GM23338 (cell line): ENCODE measurements around the gene MLLT3. TPM values are rescaled to one million over a fixed set of nuclear protein-coding genes. Genes with fewer than 3 reads are reported as not detected.

Experiments
- ATAC-seq: fragments of 200-7000 bp; cut with Tn5 transposase; 3 replicates; pipeline ENCODE4 v1.9.1; 2020
- DNase-seq: peaks from one replicate; pipeline ENCODE4 v3.0.0-alpha.2; 2015; ENCODE audit warnings: low spot score
- H2AFZ ChIP-seq: fragments of 200-600 bp; sonication (generic); 2 replicates; pipeline ENCODE4 v1.8.0; 2016; ENCODE audit warnings: antibody characterized with exemption, mild to moderate bottlenecking, moderate library complexity
- H3F3A ChIP-seq: fragments of 200-600 bp; sonication (generic); replicated peaks from 2 replicates; pipeline ENCODE4 v1.8.0; 2017; ENCODE audit warnings: antibody characterized with exemption, mixed run types, low read depth
- H3K27ac ChIP-seq: fragments of 200-600 bp; sonication (generic); 2 replicates; pipeline ENCODE4 v1.6.1; 2016; ENCODE audit warnings: low read depth
- H3K27me3 ChIP-seq: fragments of 200-600 bp; sonication (generic); 2 replicates; pipeline ENCODE4 v1.8.0; 2016; ENCODE audit warnings: mild to moderate bottlenecking, mixed run types, moderate library complexity; ENCODE audit not compliant: insufficient read depth
- H3K36me3 ChIP-seq: fragments of 200-600 bp; sonication (generic); 2 replicates; pipeline ENCODE4 v1.8.0; 2016; ENCODE audit warnings: mild to moderate bottlenecking; ENCODE audit not compliant: insufficient read depth
- H3K4me1 ChIP-seq: fragments of 200-600 bp; sonication (generic); 2 replicates; pipeline ENCODE4 v1.8.0; 2016; ENCODE audit warnings: mild to moderate bottlenecking, moderate library complexity; ENCODE audit not compliant: insufficient read depth
- H3K4me2 ChIP-seq: fragments of 200-600 bp; sonication (generic); 2 replicates; pipeline ENCODE4 v1.7.1; 2017; ENCODE audit warnings: mixed run types
- H3K4me3 ChIP-seq: fragments of 200-600 bp; sonication (generic); 2 replicates; pipeline ENCODE4 v1.6.1; 2016; ENCODE audit warnings: mixed run types
- H3K79me2 ChIP-seq: fragments of 200-600 bp; sonication (generic); replicated peaks from 2 replicates; pipeline ENCODE4 v1.8.0; 2017; ENCODE audit warnings: mild to moderate bottlenecking; ENCODE audit not compliant: insufficient read depth
- H3K9me2 ChIP-seq: fragments of 200-600 bp; sonication (generic); 2 replicates; pipeline ENCODE4 v1.8.0; 2017; ENCODE audit not compliant: insufficient read depth
- H4K20me1 ChIP-seq: fragments of 200-600 bp; sonication (generic); replicated peaks from 2 replicates; pipeline ENCODE4 v1.8.0; 2017; ENCODE audit warnings: mild to moderate bottlenecking; ENCODE audit not compliant: insufficient read depth
- H3K27ac Mint-ChIP-seq: 2 replicates; pipeline ENCODE4 v1.8.0; 2020; ENCODE audit warnings: inconsistent platforms, mild to moderate bottlenecking, moderate library complexity, mixed read lengths
- H3K27me3 Mint-ChIP-seq: 3 replicates; pipeline ENCODE4 v1.8.0; 2022; ENCODE audit warnings: low read depth, mild to moderate bottlenecking, moderate library complexity, mixed read lengths, inconsistent platforms; ENCODE audit not compliant: insufficient read depth, poor library complexity
- H3K36me3 Mint-ChIP-seq: 3 replicates; pipeline ENCODE4 v1.8.0; 2021; ENCODE audit warnings: low read depth, mild to moderate bottlenecking, inconsistent platforms, moderate library complexity, mixed read lengths
- H3K4me1 Mint-ChIP-seq: 3 replicates; pipeline ENCODE4 v1.8.0; 2020; ENCODE audit warnings: mild to moderate bottlenecking, inconsistent platforms, mixed read lengths
- H3K4me3 Mint-ChIP-seq: 3 replicates; pipeline ENCODE4 v1.8.0; 2021; ENCODE audit warnings: moderate library complexity, mild to moderate bottlenecking, inconsistent platforms, mixed read lengths
- H3K9me3 Mint-ChIP-seq: 3 replicates; pipeline ENCODE4 v1.8.0; 2020; ENCODE audit warnings: moderate library complexity, mild to moderate bottlenecking, inconsistent platforms, mixed read lengths
- CREB1 ChIP-seq: fragments of 250-450 bp; sonication (Bioruptor Pico); IDR thresholded peaks from 2 replicates; pipeline ENCODE4 v1.5.0; 2020; ENCODE audit warnings: low read depth, mild to moderate bottlenecking, moderate library complexity
- CTCF ChIP-seq, 2 experiments: fragments of 200-600 bp in 1 of 2; sonication (generic) in 1 of 2; conservative IDR thresholded peaks; 2 replicates each; pipeline versions ENCODE4 v1.5.1 to v1.6.1; 2016 to 2017; ENCODE audit warnings: antibody characterized with exemption in 2 of 2, low read depth in 2 of 2, mild to moderate bottlenecking in 2 of 2, moderate library complexity in 1 of 2
- EZH2 ChIP-seq: fragments of 200-600 bp; sonication (generic); IDR thresholded peaks from one replicate; pipeline ENCODE4 v1.8.0; 2017; ENCODE audit warnings: antibody characterized with exemption, mild to moderate bottlenecking, low read depth; ENCODE audit not compliant: unreplicated experiment
- EZH2phosphoT487 ChIP-seq: fragments of 200-600 bp; sonication (generic); IDR thresholded peaks from one replicate; pipeline ENCODE4 v1.8.1; 2018; ENCODE audit warnings: antibody characterized with exemption; ENCODE audit not compliant: unreplicated experiment
- JUNB ChIP-seq: IDR thresholded peaks from one replicate; pipeline ENCODE4 v1.6.1; 2016; ENCODE audit warnings: antibody characterized with exemption; ENCODE audit not compliant: unreplicated experiment
- POLR2AphosphoS5 ChIP-seq: IDR thresholded peaks from 2 replicates; pipeline ENCODE4 v1.6.1; 2016; ENCODE audit warnings: antibody characterized with exemption, low read depth
- STAT1 ChIP-seq: IDR thresholded peaks from one replicate; pipeline ENCODE4 v1.6.1; 2016; ENCODE audit warnings: antibody characterized with exemption; ENCODE audit not compliant: unreplicated experiment
- ZNF114 ChIP-seq: fragments of 250-450 bp; sonication (Bioruptor Pico); IDR thresholded peaks from 2 replicates; pipeline ENCODE4 v1.5.0; 2020; ENCODE audit warnings: mild to moderate bottlenecking, moderate library complexity
- ZNF331 ChIP-seq: fragments of 250-450 bp; sonication (Bioruptor Pico); IDR thresholded peaks from 2 replicates; pipeline ENCODE4 v1.5.0; 2020; ENCODE audit warnings: low read depth, mild to moderate bottlenecking, moderate library complexity
- polyA plus RNA-seq: library from polyadenylated mRNA; unstranded; fragments of >200 nt; fragmentation: Nextera tagmentation; extraction: Ambion mirVana; gene quantifications from 2 replicates; pipeline ENCODE4 v1.2.1, GENCODE V29; 2016
- total RNA-seq: library from RNA; depleted of rRNA; stranded (reverse); fragments of >200 nt; shearing (Covaris generic); gene quantifications from 2 replicates; pipeline ENCODE4 v1.2.3, GENCODE V29; 2014
- TF ChIP-seq, protein P1 (sequence below): IDR thresholded peaks from one replicate; pipeline ENCODE4 v1.6.1; 2018; ENCODE audit warnings: antibody characterized with exemption; ENCODE audit not compliant: unreplicated experiment
- TF ChIP-seq, protein P2 (sequence below): fragments of 250-450 bp; sonication (Bioruptor Pico); IDR thresholded peaks from 2 replicates; pipeline ENCODE4 v1.5.0; 2020; ENCODE audit warnings: mild to moderate bottlenecking, moderate library complexity

Gene MLLT3
- total and polyA plus RNA-seq, 2 experiments from 2014 or later = 7.5 to 9.5 TPM

GRCh38 chr9:20295555-20295954 is 326.7 kb downstream of the MLLT3 start:
- ATAC-seq = no peak

More at GRCh38 chr9:20295555-20295954, 326.7 kb downstream of the MLLT3 start:
- H3K36me3 Mint-ChIP-seq = peaks cover 20% of the 10 kb centered on the region
- Histone ChIP-seq H3K4me3 (no peak overlapping the region), H3F3A (no peaks in the 10 kb centered on the region), H3K27ac (no peak overlapping the region), H3K4me1 (peaks cover 2% of the 10 kb centered on the region; the same call in 1 of the 2 replicates), H3K36me3 (no peaks in the 10 kb centered on the region), H3K9me2 (peaks cover 14% of the 10 kb centered on the region; the same call in 1 of the 2 replicates), H3K27me3 (no peaks in the 10 kb centered on the region), H3K79me2 (no peaks in the 10 kb centered on the region), H4K20me1 (no peaks in the 10 kb centered on the region), H2AFZ (0 out of 2 replicates have a peak overlapping the region, but pooled peaks have one; percentile 60), H3K4me2 (no peak overlapping the region)
- H3K27me3 Mint-ChIP-seq = peaks cover 2% of the 10 kb centered on the region
- no peak overlapping the region for H3K4me3 Mint-ChIP-seq
- no peak overlapping the region for H3K27ac Mint-ChIP-seq
- H3K9me3 Mint-ChIP-seq = 0 out of 3 replicates have a peak, but pooled peaks cover 9% of the 10 kb centered on the region
- no peak for DNase-seq
- H3K4me1 Mint-ChIP-seq = 0 out of 3 replicates have a peak, but pooled peaks cover 2% of the 10 kb centered on the region
- TF ChIP-seq JUNB (no peak), CTCF (conservative IDR thresholded peaks at IDR 0.05; ENCODE audit: low read depth in 2 of 2) (no peak), ZNF114 (CRISPR knock-in tag) (no peak), EZH2 (no peak), ZNF331 (CRISPR knock-in tag) (no peak), POLR2AphosphoS5 (no peak), EZH2phosphoT487 (no peak), STAT1 (no peak), CREB1 (CRISPR knock-in tag) (no peak)
- TF ChIP-seq, protein P1, sequence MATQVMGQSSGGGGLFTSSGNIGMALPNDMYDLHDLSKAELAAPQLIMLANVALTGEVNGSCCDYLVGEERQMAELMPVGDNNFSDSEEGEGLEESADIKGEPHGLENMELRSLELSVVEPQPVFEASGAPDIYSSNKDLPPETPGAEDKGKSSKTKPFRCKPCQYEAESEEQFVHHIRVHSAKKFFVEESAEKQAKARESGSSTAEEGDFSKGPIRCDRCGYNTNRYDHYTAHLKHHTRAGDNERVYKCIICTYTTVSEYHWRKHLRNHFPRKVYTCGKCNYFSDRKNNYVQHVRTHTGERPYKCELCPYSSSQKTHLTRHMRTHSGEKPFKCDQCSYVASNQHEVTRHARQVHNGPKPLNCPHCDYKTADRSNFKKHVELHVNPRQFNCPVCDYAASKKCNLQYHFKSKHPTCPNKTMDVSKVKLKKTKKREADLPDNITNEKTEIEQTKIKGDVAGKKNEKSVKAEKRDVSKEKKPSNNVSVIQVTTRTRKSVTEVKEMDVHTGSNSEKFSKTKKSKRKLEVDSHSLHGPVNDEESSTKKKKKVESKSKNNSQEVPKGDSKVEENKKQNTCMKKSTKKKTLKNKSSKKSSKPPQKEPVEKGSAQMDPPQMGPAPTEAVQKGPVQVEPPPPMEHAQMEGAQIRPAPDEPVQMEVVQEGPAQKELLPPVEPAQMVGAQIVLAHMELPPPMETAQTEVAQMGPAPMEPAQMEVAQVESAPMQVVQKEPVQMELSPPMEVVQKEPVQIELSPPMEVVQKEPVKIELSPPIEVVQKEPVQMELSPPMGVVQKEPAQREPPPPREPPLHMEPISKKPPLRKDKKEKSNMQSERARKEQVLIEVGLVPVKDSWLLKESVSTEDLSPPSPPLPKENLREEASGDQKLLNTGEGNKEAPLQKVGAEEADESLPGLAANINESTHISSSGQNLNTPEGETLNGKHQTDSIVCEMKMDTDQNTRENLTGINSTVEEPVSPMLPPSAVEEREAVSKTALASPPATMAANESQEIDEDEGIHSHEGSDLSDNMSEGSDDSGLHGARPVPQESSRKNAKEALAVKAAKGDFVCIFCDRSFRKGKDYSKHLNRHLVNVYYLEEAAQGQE = no peak
- TF ChIP-seq, protein P2, sequence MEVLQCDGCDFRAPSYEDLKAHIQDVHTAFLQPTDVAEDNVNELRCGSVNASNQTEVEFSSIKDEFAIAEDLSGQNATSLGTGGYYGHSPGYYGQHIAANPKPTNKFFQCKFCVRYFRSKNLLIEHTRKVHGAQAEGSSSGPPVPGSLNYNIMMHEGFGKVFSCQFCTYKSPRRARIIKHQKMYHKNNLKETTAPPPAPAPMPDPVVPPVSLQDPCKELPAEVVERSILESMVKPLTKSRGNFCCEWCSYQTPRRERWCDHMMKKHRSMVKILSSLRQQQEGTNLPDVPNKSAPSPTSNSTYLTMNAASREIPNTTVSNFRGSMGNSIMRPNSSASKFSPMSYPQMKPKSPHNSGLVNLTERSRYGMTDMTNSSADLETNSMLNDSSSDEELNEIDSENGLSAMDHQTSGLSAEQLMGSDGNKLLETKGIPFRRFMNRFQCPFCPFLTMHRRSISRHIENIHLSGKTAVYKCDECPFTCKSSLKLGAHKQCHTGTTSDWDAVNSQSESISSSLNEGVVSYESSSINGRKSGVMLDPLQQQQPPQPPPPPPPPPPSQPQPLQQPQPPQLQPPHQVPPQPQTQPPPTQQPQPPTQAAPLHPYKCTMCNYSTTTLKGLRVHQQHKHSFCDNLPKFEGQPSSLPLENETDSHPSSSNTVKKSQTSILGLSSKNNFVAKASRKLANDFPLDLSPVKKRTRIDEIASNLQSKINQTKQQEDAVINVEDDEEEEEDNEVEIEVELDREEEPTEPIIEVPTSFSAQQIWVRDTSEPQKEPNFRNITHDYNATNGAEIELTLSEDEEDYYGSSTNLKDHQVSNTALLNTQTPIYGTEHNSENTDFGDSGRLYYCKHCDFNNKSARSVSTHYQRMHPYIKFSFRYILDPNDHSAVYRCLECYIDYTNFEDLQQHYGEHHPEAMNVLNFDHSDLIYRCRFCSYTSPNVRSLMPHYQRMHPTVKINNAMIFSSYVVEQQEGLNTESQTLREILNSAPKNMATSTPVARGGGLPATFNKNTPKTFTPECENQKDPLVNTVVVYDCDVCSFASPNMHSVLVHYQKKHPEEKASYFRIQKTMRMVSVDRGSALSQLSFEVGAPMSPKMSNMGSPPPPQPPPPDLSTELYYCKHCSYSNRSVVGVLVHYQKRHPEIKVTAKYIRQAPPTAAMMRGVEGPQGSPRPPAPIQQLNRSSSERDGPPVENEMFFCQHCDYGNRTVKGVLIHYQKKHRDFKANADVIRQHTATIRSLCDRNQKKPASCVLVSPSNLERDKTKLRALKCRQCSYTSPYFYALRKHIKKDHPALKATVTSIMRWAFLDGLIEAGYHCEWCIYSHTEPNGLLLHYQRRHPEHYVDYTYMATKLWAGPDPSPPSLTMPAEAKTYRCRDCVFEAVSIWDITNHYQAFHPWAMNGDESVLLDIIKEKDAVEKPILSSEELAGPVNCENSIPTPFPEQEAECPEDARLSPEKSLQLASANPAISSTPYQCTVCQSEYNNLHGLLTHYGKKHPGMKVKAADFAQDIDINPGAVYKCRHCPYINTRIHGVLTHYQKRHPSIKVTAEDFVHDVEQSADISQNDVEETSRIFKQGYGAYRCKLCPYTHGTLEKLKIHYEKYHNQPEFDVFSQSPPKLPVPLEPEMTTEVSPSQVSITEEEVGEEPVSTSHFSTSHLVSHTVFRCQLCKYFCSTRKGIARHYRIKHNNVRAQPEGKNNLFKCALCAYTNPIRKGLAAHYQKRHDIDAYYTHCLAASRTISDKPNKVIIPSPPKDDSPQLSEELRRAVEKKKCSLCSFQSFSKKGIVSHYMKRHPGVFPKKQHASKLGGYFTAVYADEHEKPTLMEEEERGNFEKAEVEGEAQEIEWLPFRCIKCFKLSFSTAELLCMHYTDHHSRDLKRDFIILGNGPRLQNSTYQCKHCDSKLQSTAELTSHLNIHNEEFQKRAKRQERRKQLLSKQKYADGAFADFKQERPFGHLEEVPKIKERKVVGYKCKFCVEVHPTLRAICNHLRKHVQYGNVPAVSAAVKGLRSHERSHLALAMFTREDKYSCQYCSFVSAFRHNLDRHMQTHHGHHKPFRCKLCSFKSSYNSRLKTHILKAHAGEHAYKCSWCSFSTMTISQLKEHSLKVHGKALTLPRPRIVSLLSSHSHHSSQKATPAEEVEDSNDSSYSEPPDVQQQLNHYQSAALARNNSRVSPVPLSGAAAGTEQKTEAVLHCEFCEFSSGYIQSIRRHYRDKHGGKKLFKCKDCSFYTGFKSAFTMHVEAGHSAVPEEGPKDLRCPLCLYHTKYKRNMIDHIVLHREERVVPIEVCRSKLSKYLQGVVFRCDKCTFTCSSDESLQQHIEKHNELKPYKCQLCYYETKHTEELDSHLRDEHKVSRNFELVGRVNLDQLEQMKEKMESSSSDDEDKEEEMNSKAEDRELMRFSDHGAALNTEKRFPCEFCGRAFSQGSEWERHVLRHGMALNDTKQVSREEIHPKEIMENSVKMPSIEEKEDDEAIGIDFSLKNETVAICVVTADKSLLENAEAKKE (CRISPR knock-in tag) = no peak
